HCT116 (cell line): Measurements from ENCODE around the gene NCKAP5. TPM values are rescaled to one million over a fixed set of nuclear protein-coding genes. Genes with fewer than 3 reads are reported as not detected.

ENCODE experiments used
- ATAC-seq: fragments of 200-7000 bp; cut with Tn5 transposase; 2 replicates; pipeline ENCODE4 v1.9.1; 2020; ENCODE audit warnings: mild to moderate bottlenecking, moderate library complexity
- BruUV-seq: library from RNA; stranded (reverse); fragments of 400-500 nt; replicated peaks from 2 replicates; lab custom pipeline; 2021; lab: Mats Ljungman, UMichigan
- CTCF ChIA-PET: fragments of 300-600 bp; sonication (Branson Sonifier 250); formaldehyde crosslinking; loops from one replicate; lab custom pipeline; 2021; ENCODE audit warnings: antibody characterized with exemption; lab: Charles Lee
- POLR2A ChIA-PET: fragments of 300-600, 350-600 bp; sonication (Branson Sonifier 250); formaldehyde crosslinking; loops from one replicate; lab custom pipeline; 2021; ENCODE audit warnings: antibody characterized with exemption; lab: Charles Lee
- RAD21 ChIA-PET, 2 experiments: fragments of 300-600 bp; sonication (Branson Sonifier 250); formaldehyde crosslinking; loops; one replicate each; lab custom pipeline; 2023; ENCODE audit warnings: low total read pairs in 2 of 2; ENCODE audit not compliant: uncharacterized antibody in 2 of 2, unreplicated experiment in 2 of 2, low non-redundant PET in 1 of 2; lab: Charles Lee
- DNase-seq: peaks from one replicate; pipeline ENCODE4 v3.0.0-alpha.2; 2010; ENCODE audit warnings: low read depth, low spot score
- H2AFZ ChIP-seq: fragments of 200-600 bp; shearing (Covaris generic), sonication (generic); 2 replicates; pipeline ENCODE4 v1.6.1; 2017; ENCODE audit warnings: low read depth, mixed run types, mixed read lengths, antibody characterized with exemption, low read length; ENCODE audit not compliant: poor library complexity, severe bottlenecking
- H3K27ac ChIP-seq: 2 replicates; pipeline ENCODE4 v1.5.1; 2012; ENCODE audit warnings: low read depth, low read length
- H3K27me3 ChIP-seq: fragments of 200-600 bp; sonication (generic); 2 replicates; pipeline ENCODE4 v1.6.1; 2016; ENCODE audit warnings: mixed run types, low read length, mixed read lengths; ENCODE audit not compliant: insufficient read depth
- H3K36me3 ChIP-seq, 2 experiments: fragments of 200-500 bp in 1 of 2; fragments of 200-600 bp in 1 of 2; sonication (Bioruptor generic) in 1 of 2; sonication (generic) in 1 of 2; 2 replicates each; pipeline versions ENCODE4 v1.5.1 to v1.6.1; 2014 to 2016; ENCODE audit warnings: low read length in 2 of 2, inconsistent platforms in 1 of 2, mixed read lengths in 1 of 2, mixed run types in 1 of 2; ENCODE audit not compliant: insufficient read depth in 2 of 2, control insufficient read depth in 1 of 2
- H3K4me1 ChIP-seq, 2 experiments: fragments of 200-600 bp in 1 of 2; sonication (generic) in 1 of 2; 2 replicates each; pipeline versions ENCODE4 v1.5.1 to v1.6.1; 2012 to 2017; ENCODE audit warnings: low read length in 2 of 2, inconsistent platforms in 1 of 2, mild to moderate bottlenecking in 1 of 2, mixed read lengths in 1 of 2, mixed run types in 1 of 2, moderate library complexity in 1 of 2; ENCODE audit not compliant: insufficient read depth in 2 of 2, control insufficient read depth in 1 of 2
- H3K4me2 ChIP-seq: fragments of 200-600 bp; sonication (generic); 2 replicates; pipeline ENCODE4 v1.6.1; 2017; ENCODE audit warnings: mixed run types, low read length, mixed read lengths
- H3K4me3 ChIP-seq, 2 experiments: fragments of 200-600 bp in 1 of 2; sonication (generic) in 1 of 2; replicated peaks in 1 of 2; 2 replicates each; pipeline ENCODE4 v1.5.1; 2011 to 2016; ENCODE audit warnings: low read length in 2 of 2, control low read depth in 1 of 2, low read depth in 1 of 2, mild to moderate bottlenecking in 1 of 2, mixed read lengths in 1 of 2, mixed run types in 1 of 2
- H3K79me2 ChIP-seq: fragments of 200-600 bp; sonication (generic); 2 replicates; pipeline ENCODE4 v1.6.1; 2017; ENCODE audit warnings: mild to moderate bottlenecking, mixed run types, low read length, moderate library complexity, mixed read lengths; ENCODE audit not compliant: insufficient read depth
- H3K9ac ChIP-seq: fragments of 200-600 bp; sonication (generic); 2 replicates; pipeline ENCODE4 v1.6.1; 2016; ENCODE audit warnings: low read length, mixed read lengths
- H3K9me2 ChIP-seq: fragments of 200-600 bp; sonication (generic), shearing (Covaris generic); 2 replicates; pipeline ENCODE4 v1.6.1; 2017; ENCODE audit warnings: mixed run types, mild to moderate bottlenecking, moderate library complexity; ENCODE audit not compliant: insufficient read depth
- H3K9me3 ChIP-seq, 2 experiments: fragments of 200-500 bp in 1 of 2; fragments of 200-600 bp in 1 of 2; sonication (Bioruptor generic) in 1 of 2; sonication (generic) in 1 of 2; 2 replicates each; pipeline ENCODE4 v1.6.1; 2014 to 2017; ENCODE audit warnings: low read length in 2 of 2, mixed read lengths in 2 of 2, inconsistent platforms in 1 of 2, low read depth in 1 of 2, mild to moderate bottlenecking in 1 of 2, mixed run types in 1 of 2, moderate library complexity in 1 of 2; ENCODE audit not compliant: control insufficient read depth in 1 of 2, insufficient read depth in 1 of 2
- H4K20me1 ChIP-seq: fragments of 200-600 bp; sonication (generic), shearing (Covaris generic); 2 replicates; pipeline ENCODE4 v1.6.1; 2017; ENCODE audit warnings: mixed run types, mild to moderate bottlenecking, moderate library complexity; ENCODE audit not compliant: insufficient read depth
- ATF3 ChIP-seq: IDR thresholded peaks from 2 replicates; pipeline ENCODE4 v1.6.1; 2012
- CBX3 ChIP-seq: IDR thresholded peaks from 2 replicates; pipeline ENCODE4 v1.6.1; 2012; ENCODE audit warnings: low read depth
- CEBPB ChIP-seq: IDR thresholded peaks from 2 replicates; pipeline ENCODE4 v1.6.1; 2012; ENCODE audit warnings: low read depth
- CTCF ChIP-seq, 3 experiments: fragments of 200-600 bp in 1 of 3; sonication (generic) in 1 of 3; IDR thresholded peaks in 2 of 3; conservative IDR thresholded peaks in 1 of 3; 2 replicates each; pipeline ENCODE4 v1.5.1; 2012 to 2017; ENCODE audit warnings: low read depth in 2 of 3, low read length in 2 of 3, antibody characterized with exemption in 1 of 3, borderline replicate concordance in 1 of 3, control low read depth in 1 of 3, mild to moderate bottlenecking in 1 of 3, mixed read lengths in 1 of 3, mixed run types in 1 of 3, moderate library complexity in 1 of 3; ENCODE audit not compliant: insufficient read depth in 1 of 3
- ELF1 ChIP-seq: IDR thresholded peaks from 2 replicates; pipeline ENCODE4 v1.6.1; 2012; ENCODE audit warnings: low read depth, borderline replicate concordance
- EZH2phosphoT487 ChIP-seq: fragments of 200-600 bp; IDR thresholded peaks from 2 replicates; pipeline ENCODE4 v1.6.1; 2018; ENCODE audit warnings: antibody characterized with exemption, borderline replicate concordance
- FOSL1 ChIP-seq: IDR thresholded peaks from 2 replicates; pipeline ENCODE4 v1.6.1; 2012; ENCODE audit warnings: low read depth
- JUND ChIP-seq: IDR thresholded peaks from 2 replicates; pipeline ENCODE4 v1.6.1; 2012
- MAX ChIP-seq: IDR thresholded peaks from 2 replicates; pipeline ENCODE4 v1.6.1; 2012
- POLR2AphosphoS5 ChIP-seq: IDR thresholded peaks from 2 replicates; pipeline ENCODE4 v1.6.1; 2011; ENCODE audit warnings: mild to moderate bottlenecking, low read depth, low read length, moderate library complexity
- REST ChIP-seq: IDR thresholded peaks from 2 replicates; pipeline ENCODE4 v1.6.1; 2012; ENCODE audit warnings: low read depth
- SIN3A ChIP-seq: IDR thresholded peaks from 2 replicates; pipeline ENCODE4 v1.6.1; 2012; ENCODE audit warnings: low read depth
- SP1 ChIP-seq: IDR thresholded peaks from 2 replicates; pipeline ENCODE4 v1.6.1; 2012; ENCODE audit warnings: low read depth
- SRF ChIP-seq: IDR thresholded peaks from 2 replicates; pipeline ENCODE4 v1.6.1; 2012; ENCODE audit warnings: low read depth
- TCF7L2 ChIP-seq: IDR thresholded peaks from 2 replicates; pipeline ENCODE4 v1.7.0; 2011; ENCODE audit warnings: borderline replicate concordance, inconsistent platforms; ENCODE audit not compliant: insufficient read depth, insufficient read length; ENCODE audit errors: extremely low read depth
- YY1 ChIP-seq: IDR thresholded peaks from 2 replicates; pipeline ENCODE4 v1.6.1; 2011; ENCODE audit warnings: low read length, low read depth, moderate library complexity, mild to moderate bottlenecking; ENCODE audit not compliant: insufficient replicate concordance; ENCODE audit errors: extremely low read depth
- ZFX ChIP-seq: fragments of 450-650 bp; IDR thresholded peaks from 2 replicates; pipeline ENCODE4 v1.6.1; 2017
- ZNF274 ChIP-seq: fragments of 200-500 bp; sonication (Bioruptor generic); IDR thresholded peaks from 2 replicates; pipeline ENCODE4 v1.6.1; 2014; ENCODE audit warnings: mild to moderate bottlenecking, low read depth, low read length, inconsistent platforms
- intact Hi-C: fragments of 100-400 bp; cut with micrococcal nuclease; formaldehyde crosslinking; loops from 2 replicates; pipeline ENCODE4 v1.10.0; 2022
- total RNA-seq: library from RNA; stranded (reverse); gene quantifications from one replicate; pipeline ENCODE4 v1.2.1, GENCODE V29; 2021; ENCODE audit not compliant: unreplicated experiment

The NCKAP5 gene
- total RNA-seq, 1 experiment from 2014 or later: 0.30 TPM

GRCh38 chr2:133605011-133605765 lies 36.9 kb upstream of the NCKAP5 start:
- intact Hi-C loops: no loop called here
- Histone ChIP-seq H2AFZ (no peak overlapping the region), H4K20me1 (no peaks in the 10 kb centered on the region), H3K9me2 (no peaks in the 10 kb centered on the region), H3K36me3 (no peaks in the 10 kb centered on the region), H3K27ac (no peak overlapping the region), H3K4me3 (no peak overlapping the region), H3K4me1 (0 out of 4 replicates have a peak, but pooled peaks cover 0 to 4% of the 10 kb centered on the region in 2 experiments), H3K27me3 (no peaks in the 10 kb centered on the region), H3K9me3 (no peaks in the 10 kb centered on the region), H3K79me2 (no peaks in the 10 kb centered on the region), H3K4me2 (no peak overlapping the region), H3K9ac (no peak overlapping the region)
- ATAC-seq (no peak), DNase-seq (no peak)
- BruUV-seq: no TSS peak
- CTCF ChIA-PET: no interaction called here
- RAD21 ChIA-PET: no interaction called here
- TF ChIP-seq ATF3 (no peak), SIN3A (no peak), JUND (no peak), ELF1 (no peak), SP1 (no peak), FOSL1 (no peak), YY1 (no peak), REST (no peak), ZNF274 (no peak), POLR2AphosphoS5 (no peak), CBX3 (no peak), CTCF (IDR thresholded peaks at IDR 0.05 in 2 of 3, conservative IDR thresholded peaks at IDR 0.05 in 1 of 3; ENCODE audit: borderline replicate concordance in 1 of 3, insufficient read depth in 1 of 3, low read depth in 2 of 3, low read length in 2 of 3) (no peak), EZH2phosphoT487 (no peak), MAX (no peak), SRF (no peak), ZFX (no peak), CEBPB (no peak), TCF7L2 (no peak)
- POLR2A ChIA-PET: no interaction called here
